HG03159 (cell line): Measurements from ENCODE around the gene SPECC1.
"Not testable (repeated sequence)": the region's sequence is repeated elsewhere in the genome, so short reads cannot be mapped to it uniquely, and the experiment has no call there.

Experiments used
- ATAC-seq: cut with Tn5 transposase; IDR thresholded peaks from one replicate; pipeline ENCODE4 v1.9.1; 2021; ENCODE audit warnings: mild to moderate bottlenecking, moderate library complexity; ENCODE audit not compliant: unreplicated experiment

The SPECC1 gene, protein sequence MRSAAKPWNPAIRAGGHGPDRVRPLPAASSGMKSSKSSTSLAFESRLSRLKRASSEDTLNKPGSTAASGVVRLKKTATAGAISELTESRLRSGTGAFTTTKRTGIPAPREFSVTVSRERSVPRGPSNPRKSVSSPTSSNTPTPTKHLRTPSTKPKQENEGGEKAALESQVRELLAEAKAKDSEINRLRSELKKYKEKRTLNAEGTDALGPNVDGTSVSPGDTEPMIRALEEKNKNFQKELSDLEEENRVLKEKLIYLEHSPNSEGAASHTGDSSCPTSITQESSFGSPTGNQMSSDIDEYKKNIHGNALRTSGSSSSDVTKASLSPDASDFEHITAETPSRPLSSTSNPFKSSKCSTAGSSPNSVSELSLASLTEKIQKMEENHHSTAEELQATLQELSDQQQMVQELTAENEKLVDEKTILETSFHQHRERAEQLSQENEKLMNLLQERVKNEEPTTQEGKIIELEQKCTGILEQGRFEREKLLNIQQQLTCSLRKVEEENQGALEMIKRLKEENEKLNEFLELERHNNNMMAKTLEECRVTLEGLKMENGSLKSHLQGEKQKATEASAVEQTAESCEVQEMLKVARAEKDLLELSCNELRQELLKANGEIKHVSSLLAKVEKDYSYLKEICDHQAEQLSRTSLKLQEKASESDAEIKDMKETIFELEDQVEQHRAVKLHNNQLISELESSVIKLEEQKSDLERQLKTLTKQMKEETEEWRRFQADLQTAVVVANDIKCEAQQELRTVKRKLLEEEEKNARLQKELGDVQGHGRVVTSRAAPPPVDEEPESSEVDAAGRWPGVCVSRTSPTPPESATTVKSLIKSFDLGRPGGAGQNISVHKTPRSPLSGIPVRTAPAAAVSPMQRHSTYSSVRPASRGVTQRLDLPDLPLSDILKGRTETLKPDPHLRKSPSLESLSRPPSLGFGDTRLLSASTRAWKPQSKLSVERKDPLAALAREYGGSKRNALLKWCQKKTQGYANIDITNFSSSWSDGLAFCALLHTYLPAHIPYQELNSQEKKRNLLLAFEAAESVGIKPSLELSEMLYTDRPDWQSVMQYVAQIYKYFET

DNA sequence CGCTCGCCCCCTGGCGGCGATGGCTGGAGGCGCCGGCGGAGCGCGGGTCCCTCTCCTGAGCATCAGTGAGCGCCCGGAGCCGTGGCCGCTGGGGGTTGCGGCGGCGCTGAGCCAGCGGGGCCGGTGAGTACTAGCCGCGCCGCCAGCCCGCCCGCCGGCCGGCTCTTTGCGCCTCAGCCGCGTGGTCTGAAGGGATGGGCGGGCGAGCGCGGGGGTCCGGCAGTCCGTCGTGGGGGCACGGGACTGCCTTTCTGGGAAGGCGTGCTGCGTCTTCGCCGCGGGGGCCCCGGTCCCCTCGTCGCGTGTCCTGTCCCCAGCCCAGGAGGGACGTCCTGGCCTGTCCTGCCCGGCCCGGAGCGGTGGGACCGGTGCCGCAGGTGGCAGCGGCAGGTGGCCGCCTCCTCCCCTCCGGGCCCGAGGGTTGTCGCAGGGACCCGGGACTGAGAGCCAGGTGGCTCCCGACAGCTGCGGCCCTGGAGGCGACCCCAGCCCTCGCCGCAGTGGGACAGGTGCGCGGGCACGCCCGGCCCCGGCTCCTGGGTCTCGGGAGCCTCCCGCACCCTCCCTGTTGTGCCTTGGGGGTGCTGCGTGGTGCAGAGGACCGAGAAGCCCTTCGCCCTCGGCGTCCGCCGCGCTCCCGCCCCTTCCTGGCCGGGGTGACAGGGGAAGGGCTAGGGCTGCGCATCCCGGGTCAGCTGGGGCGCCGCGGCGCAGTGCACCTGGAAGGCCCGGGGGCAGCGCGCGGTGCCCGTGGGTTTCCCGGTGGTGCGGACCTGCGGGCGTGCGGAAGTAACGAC lies at the start of gene SPECC1:
TSS of gene SPECC1 (plus strand) at position 58 of the 797 bp plus-strand sequence. CDS start 87,293 bp downstream, outside the sequence.
- ATAC-seq = peak; percentile 93

DNA sequence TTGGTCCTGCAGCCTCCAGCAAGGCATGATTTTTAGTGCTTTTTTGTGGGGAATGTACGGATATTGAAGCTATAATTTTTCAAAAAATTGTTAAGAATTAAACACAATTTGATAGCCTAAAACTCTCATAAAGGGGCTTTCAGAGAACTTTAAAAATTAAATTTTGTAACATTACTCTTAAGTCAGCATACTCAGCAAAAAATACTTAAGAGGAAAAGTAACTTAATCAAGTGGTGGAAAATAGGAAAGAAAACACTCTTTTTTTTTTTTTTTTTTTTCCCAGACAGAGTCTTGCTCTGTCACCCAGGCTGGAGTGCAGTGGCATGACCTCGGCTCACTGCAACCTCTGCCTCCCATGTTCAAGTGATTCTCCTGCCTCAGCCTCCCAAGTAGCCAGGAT lies 46.2 kb upstream of the SPECC1 start:
- not testable (repeated sequence) for ATAC-seq

DNA sequence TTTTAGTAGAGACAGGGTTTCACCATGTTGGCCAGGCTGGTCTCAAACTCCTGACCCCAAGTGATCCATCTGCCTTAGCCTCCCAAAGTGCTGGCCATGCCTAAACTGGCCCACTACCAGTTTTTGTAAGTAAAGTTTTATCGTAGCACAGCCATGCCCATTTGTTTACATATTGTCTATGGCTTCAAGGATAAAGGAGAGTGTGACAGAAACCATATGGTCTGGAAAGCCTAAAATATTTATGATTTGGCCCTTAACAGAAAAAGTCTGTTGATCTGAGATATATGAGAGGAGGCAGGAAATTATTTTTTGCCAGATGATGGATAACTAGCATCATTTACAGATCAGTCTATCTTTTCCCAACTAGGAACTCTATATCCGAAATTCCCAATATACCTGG lies 36.0 kb upstream of the SPECC1 start:
- no peak for ATAC-seq

DNA sequence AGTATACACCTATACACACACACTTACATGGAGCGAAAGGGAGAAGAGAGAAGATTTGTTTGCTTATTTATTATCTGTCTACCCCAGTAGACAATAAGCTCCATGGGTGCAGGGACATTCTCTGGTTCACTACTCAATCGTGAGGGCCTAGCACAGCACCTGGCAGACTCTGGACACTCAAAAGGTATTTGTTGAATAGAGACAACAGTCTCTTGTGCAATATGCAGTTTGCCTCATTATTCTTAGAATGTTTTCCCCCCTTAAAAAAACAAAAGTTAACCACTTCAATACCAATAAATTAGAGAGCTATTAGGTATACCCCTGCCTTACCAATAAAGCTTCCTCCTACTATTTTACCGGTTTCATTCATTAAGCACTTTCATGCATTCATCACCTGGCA lies 33.6 kb upstream of the SPECC1 start:
- ATAC-seq = no peak

DNA sequence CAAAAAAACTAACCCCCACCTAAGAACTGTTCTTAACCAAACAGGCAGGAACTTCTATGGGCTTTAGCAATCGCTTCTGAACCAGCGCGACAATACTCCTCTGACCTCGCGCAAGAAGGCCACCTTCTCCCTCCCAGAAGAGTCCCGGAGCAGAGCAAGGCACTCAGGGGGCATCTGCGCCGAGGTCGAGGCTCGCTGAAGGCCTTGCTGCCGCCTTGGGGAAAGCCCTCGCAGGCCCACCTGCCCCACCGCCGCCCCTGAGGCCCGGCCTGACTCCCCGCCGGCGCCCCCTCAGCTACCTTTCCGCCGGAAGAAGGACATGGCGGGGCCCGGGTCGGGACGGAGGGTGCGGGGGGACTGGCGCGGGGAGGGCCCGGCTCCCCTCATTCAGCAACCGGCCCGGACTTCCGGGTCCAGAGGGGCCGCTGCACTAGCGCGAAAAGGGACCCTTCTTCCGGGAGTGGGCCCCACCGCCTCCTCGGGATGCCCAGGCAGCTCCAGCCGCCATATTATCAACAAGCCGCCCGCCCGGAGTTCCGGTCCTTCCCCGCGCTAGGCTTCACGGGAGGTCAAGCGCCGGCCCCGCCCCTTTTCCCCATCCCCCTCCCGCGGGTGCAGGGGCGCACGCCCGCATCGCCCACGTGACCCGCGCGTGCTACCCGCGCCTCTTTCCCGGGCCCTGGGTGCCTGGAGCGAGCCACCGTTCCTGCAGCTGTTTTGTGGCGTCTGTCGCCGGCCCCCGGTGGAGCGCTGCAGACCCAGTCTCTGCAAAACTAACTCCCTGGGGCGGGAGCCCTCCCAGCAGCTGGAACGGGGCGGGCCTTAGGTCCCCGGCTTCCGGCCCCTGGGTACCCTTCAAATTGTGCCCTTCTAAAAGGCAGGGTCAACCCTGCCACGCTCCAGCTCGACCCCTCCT lies 31.6 kb upstream of the SPECC1 start, which contains the start of gene AKAP10:
TSS of gene AKAP10 (minus strand) at position 536 of the 916 bp plus-strand sequence. CDS start at position 387, 149 bp downstream.
- peak; percentile 80 for ATAC-seq

DNA sequence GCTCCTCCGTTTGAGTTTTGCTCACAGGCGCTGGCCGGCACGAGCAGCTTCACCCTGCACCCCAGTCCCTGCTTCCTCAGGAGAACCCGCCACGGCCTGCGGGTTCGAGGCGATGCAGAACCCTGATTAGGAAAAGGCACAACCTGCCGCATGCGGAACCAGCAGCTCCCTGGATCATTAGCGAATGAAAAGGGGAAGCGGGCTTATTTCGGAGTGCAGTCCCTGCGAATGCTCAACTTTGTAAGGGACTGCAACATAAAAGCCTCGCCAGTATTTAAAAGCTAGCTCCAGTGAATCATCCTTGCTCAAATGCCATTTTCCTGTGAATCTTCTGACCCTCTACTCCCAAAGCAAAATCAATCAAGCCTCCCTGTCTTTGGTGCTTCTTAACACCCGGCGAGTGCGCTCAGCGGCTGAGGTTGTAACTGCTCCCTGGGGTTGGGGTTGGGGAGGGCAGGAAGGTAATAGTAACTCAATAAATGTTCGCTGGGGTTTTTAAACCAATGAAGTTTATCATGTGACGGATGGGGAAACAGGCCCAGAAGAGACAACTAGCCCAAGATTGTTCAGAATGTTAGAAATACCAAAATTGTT lies 30.9 kb upstream of the SPECC1 start:
- peak; percentile 13 for ATAC-seq

DNA sequence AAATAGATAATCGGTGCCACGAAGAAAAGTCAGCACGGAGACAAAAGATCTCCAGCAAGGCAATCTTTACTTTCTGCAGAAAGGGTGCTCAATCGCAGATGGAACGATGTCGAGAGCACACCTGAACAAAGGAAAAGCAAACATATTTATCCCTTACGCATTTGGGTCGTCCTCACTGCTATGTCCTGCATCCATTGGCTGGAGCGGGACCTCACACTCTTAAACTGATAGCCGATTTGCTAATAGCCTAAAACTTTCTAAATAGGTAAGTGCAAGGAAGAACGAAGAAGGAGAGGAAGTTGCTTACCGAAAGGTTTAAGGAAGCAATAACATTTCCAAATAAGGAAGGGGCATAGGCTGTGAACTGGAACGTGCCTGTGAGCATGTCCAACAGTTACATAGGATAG lies 30.4 kb upstream of the SPECC1 start:
- ATAC-seq = no peak

DNA sequence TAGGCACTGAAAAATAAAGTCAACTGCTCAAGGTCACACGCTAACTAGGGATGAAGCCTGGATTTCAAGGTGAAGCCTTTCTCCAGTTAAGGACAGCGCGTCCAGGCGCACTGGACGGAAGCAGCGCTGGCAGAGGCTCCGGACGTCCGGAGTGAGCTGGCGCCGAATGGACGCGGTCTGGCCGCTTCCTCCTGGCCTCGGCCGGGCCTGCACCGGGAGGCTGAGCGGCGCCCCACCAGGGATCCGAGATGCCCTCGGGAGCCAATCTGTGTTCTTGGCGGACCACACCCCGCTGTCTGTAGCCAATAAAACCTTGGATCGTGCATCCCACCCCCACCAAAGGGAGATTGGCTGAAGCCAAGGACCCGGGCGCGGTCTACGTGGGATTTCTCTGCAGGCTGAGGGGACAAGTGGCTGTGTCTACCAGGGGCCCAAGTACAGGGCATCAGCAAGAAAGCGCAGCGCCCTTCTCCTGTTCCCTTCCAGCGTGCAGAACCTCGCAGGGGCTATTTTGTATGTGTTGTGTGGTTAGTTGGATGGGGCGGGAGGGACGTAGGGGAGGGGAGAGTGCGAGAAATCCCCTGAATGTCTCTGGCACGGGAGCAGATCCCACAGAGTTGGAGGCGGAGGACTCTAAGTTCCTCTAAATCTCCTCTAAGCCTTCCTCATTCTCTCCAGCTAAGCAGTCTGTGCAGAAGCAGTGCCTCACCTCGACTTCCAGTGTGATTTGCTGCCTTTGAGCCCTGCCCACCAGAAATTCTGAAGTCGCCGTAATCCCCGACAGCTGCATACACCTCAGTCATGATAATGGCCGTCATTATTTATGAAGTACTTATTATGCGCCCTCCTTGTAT lies 29.0 kb upstream of the SPECC1 start:
- ATAC-seq = no peak

DNA sequence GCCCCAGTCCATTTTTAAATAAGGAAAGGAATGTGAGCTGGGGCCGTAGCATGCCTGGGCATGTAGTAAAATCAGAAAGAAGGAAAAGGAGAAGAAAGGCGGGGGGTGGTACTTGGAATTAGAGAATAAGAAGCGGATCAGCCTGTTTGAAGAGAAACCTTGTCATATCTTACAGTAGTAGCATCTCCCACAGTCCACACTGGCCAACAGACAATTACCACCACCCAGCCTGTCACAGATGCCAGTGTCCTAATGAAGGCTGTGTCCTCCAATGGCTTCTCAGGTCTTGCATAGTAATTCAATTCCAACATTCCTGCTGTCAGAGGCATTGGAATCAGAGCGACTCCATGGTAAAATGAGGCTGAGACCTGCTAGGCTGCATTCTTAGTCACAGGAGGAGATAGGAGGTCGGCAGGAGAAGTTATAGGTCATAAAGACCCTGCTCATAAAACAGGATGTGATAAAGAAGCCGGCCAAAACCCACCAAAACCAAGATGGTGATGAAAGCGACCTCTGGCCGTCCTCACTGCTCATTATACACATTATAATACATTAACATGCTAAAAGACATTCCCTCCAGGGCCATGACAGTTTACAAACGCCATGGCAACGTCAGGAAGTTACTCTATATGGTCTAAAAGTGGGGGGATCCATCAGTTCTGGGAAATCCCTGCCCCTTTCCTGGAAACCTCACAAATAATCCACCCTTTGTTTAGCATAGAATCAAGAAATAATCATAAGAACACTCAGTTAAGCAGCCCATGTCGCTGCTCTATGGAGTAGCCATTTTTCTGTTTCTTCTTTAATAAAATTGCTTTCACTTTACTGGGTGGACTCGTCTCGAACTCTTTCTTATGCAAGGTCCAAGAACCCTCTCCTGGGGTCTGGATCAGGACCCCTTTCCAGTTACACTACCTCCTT lies 22.0 kb upstream of the SPECC1 start:
- no peak for ATAC-seq

DNA sequence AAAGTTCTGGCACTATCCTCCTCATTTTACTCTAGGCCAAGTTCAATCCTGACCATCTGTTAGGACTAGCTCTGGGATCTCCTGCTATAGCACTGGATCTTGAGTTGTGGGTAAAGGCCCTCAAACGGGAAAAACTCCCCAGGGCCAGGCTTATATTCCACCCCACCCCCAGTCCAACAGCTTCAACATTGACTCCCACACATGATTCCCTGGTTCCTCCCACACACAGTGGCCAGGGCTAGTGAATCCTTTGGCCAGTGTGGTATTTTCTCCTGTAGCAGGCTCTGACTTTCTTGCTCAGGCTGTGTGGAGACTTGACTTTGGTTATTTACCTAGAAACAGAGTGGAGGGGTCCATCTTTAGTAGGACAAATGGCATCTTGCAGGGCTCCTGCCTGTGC lies 21.3 kb upstream of the SPECC1 start:
- ATAC-seq = no peak

DNA sequence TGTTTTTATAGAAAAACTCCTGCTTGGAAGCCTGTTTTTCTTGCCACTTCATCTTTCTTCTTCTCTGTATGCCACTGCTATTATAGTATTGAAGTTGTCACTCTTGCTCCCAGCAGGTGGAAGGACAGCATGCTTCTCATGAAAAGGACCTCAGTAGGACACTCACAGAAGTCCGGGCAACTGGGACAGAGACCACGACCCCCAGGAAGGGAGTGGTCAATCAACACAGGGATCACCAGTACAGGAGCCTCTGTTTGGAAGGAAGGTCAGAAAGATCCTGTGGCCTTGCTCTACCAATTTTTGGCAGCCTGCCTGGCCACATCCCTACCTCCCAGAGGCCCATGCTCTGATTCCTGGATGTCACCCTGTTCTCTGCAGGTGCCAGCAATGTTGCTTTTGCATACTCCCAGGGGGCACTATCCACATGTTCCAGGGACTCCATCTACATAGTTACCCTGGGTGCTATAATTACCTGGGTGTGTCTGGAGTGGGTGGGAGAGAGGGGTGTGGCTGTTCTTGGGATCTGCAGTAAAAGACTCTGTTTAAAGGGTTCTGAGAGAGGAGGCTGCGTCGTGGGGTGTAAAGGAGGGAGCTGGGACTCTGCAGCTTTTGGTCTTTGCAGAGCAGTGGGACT lies 17.8 kb upstream of the SPECC1 start:
- no peak for ATAC-seq

DNA sequence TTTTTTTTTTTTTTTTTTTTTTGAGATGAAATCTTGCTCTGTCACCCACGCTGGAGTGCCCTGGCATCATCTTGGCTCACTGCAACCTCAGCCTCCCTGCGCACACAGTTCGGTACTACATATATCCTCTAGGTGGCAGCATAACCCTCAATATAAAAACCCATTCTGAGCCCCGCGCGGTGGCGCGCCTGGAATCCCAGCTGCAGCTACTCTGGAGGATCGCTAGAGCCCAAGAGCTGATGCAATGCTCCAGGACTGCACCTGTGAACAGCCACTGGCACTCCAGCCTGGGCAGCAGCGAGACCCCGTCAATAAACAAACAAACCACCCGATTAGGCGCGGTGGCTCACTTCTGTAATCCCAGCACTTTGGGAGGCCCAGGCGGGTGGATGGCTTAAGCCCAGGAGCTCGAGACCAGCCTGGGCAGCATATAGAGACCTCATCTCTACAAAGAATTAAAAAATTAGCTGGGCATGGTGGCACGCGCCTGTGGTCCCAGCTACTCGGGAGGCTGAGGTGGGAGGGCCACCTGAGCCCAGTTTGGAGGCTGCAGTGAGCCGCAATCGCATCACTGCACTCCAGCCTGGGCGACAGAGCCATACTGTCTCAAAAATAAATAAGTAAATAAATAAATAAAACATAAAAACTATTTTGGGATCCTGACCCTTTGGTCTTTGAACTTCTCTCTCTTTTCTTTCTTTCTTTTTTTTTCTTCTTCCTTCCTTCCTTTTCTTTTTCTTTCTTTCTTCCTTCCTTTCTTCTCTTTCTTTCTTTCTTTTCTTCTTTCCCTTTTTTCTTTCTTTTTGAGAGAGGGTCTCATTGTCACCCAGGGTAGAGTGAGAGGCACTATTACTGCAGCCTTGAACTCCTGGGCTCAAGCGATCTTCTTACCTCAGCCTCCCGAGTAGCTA lies 16.1 kb upstream of the SPECC1 start:
- ATAC-seq = peak; percentile 68

DNA sequence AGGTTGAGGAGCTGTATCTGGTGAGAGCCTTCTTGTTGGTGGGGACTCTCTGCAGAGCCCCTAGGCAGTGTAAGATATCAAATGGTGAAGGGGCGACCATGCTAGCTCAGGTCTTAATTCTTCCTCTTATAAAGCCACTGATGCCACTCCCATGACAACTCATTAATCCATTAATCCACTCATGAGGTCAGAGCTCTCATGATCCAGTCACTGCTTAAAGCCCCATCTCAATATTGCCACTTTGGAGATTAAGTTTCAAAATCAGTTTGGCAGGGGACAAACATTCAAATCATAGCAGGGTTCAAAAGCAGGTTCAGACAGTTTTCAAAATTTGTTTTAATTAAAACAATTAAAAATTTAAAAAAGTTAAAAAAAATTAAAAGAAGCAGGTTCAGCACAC lies 13.1 kb upstream of the SPECC1 start:
- ATAC-seq = no peak

DNA sequence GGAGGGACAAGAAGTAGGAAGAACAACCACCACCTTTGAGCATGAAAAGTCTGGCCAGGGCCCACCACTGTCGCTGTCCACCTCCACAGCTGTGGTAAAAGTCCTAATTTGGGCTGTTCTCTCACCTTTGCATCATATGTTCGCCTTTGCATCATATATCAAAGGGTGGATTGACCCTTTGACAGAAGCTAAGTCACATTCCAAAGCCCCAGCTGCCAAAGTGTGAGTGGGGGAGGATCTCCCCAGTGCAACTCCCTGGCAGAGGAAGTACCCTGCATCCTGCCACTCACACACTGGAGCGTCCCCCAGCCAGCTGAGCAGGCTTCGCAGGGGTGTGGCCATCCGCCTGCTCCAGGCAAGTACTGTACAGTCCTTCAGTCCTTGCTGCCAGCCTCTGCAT lies 12.7 kb upstream of the SPECC1 start:
- no peak for ATAC-seq

DNA sequence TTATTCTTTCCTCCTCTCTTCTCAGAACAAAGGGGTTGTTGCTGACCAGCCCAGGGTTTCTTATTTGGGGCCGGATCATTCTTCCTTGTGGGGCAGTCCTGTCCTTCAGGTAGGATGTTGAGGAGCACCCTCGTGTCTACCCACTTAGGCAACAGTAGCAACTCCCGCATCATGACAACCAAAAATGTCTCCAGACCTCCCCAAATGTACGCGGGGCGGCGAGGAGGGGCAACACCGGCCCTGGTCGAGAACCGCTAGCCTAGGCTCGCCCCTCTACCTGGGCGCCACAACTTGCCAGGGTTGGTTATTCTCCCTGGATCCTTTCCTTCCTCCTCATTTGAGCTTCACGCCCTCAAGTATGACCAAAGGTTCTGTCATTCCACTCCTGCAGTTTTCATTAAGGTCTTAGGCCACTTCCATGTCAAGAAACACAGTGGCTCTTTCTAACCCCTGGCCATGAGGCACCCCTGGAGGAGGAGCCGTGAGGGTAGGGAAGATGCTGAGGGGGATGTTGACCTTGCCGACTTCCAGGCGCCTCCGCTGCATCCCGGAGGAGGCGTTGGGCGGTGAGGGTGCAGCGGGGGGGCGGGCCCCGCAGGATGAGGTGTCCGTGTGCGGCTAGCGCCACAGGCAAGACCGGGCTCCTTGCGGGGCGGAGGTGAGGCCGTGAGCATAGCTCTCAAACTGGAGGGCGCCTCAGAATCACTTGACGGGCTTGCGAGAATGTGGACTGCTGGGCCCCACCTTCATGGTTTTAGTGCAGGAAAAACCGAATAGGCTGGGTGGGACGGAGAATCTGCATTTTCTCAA lies 712 bp upstream of the SPECC1 start:
- peak; percentile 18 for ATAC-seq
